ENCODE measurements around the gene VCL. TPM values are rescaled to one million over a fixed set of nuclear protein-coding genes. Genes with fewer than 3 reads are reported as not detected.

Gene VCL
- total RNA-seq, 8 experiments from 2014 or later: 15.9 to 105 (median 44.0) TPM

- Histone ChIP-seq H3K27ac (no peak overlapping the region), H3K4me3 (no peak overlapping the region), H3K4me1 (replicated peaks in 1 of 2) (peaks cover 0 to 2% of the 10 kb centered on the region in 2 donors)
- WGBS, 10 experiments: 40 to 88% (median 82%) methylated on average over 1 to 4 of the region's 4 CpGs
- peak in 1 of 8 experiments; percentile 44 for ATAC-seq (replicated peaks in 6 of 8)
- in situ Hi-C loops (cut with MboI; ENCODE audit: low pct_unique_long_range_greater_than_20kb in 2 of 9, low sequenced_read_pairs in 9 of 9, unreplicated experiment in 9 of 9): loop anchor here in 5 of 9 experiments (25.0 kb wide), 1 partner anchor 192 kb away; no protein-coding TSS in a partner anchor
These were observed 81.4 kb downstream of the VCL start for GRCh38 chr10:74079028-74079935.

- in situ Hi-C loops (cut with MboI; ENCODE audit: low pct_unique_long_range_greater_than_20kb in 2 of 9, low sequenced_read_pairs in 9 of 9, unreplicated experiment in 9 of 9): loop anchor here in 6 of 9 experiments (10.0 to 25.0 kb wide), 2 partner anchors 193 to 195 kb away; no protein-coding TSS in a partner anchor
- Histone ChIP-seq H3K4me3 (no peak overlapping the region), H3K4me1 (replicated peaks in 1 of 2) (peaks cover 0 to 2% of the 10 kb centered on the region in 2 donors), H3K27ac (no peak overlapping the region)
- 5 to 100% (median 51%) methylated on average over 1 to 2 of the region's 2 CpGs; no CpG with 5 or more reads in 1 of the 10 experiments for WGBS, 10 experiments
- ATAC-seq (replicated peaks in 6 of 8): peak in 1 of 8 experiments; percentile 33
These were observed 82.1 kb downstream of the VCL start for GRCh38 chr10:74079936-74080590.

- in situ Hi-C loops (cut with MboI; ENCODE audit: low pct_unique_long_range_greater_than_20kb in 2 of 9, low sequenced_read_pairs in 9 of 9, unreplicated experiment in 9 of 9): loop anchor here in 6 of 9 experiments (10.0 to 25.0 kb wide), 2 partner anchors 194 to 196 kb away; no protein-coding TSS in a partner anchor
- 32 to 100% (median 57%) methylated on average over 1 to 4 of the region's 4 CpGs for WGBS, 10 experiments
- H3K27ac ChIP-seq: no peak overlapping the region
- H3K4me3 ChIP-seq: no peak overlapping the region
- H3K4me1 ChIP-seq (replicated peaks in 1 of 2): peaks cover 0 to 2% of the 10 kb centered on the region in 2 donors
- peak; percentile 50 to 79 (median 64) for ATAC-seq (replicated peaks in 6 of 8)
These were observed 83.4 kb downstream of the VCL start for GRCh38 chr10:74081192-74081803.

GRCh38 chr10:74081941-74082718, 84.2 kb downstream of the VCL start:
- 43 to 100% (median 70%) methylated on average over 1 to 5 of the region's 5 CpGs; no CpG with 5 or more reads in 1 of the 10 experiments for WGBS, 10 experiments
- Histone ChIP-seq H3K4me1 (replicated peaks in 1 of 2) (peaks cover 0 to 2% of the 10 kb centered on the region in 2 donors), H3K4me3 (no peak overlapping the region), H3K27ac (no peak overlapping the region)
- in situ Hi-C loops (cut with MboI; ENCODE audit: low pct_unique_long_range_greater_than_20kb in 2 of 9, low sequenced_read_pairs in 9 of 9, unreplicated experiment in 9 of 9): loop anchor here in 6 of 9 experiments (10.0 to 25.0 kb wide), 2 partner anchors 195 to 197 kb away; no protein-coding TSS in a partner anchor
- ATAC-seq (replicated peaks in 6 of 8): peak in 3 of 8 experiments; percentile 28 to 60 (median 39)

- no peak overlapping the region for H3K4me3 ChIP-seq
- WGBS, 10 experiments: 63 to 100% (median 92%) methylated on average over 1 to 2 of the region's 2 CpGs; no CpG with 5 or more reads in 3 of the 10 experiments
These were observed 85.4 kb downstream of the VCL start for GRCh38 chr10:74083304-74083703.

GRCh38 chr10:74084955-74085354, 87.0 kb downstream of the VCL start:
- WGBS, 10 experiments: 88 to 100% (median 99%) methylated on average over 1 to 3 of the region's 3 CpGs
- in situ Hi-C loops (cut with MboI; ENCODE audit: low pct_unique_long_range_greater_than_20kb in 2 of 9, low sequenced_read_pairs in 9 of 9, unreplicated experiment in 9 of 9): loop anchor here in 6 of 9 experiments (10.0 to 25.0 kb wide), 2 partner anchors 198 to 200 kb away; no protein-coding TSS in a partner anchor
- no peak overlapping the region for H3K4me3 ChIP-seq
- no peaks in the 10 kb centered on the region for H3K4me1 ChIP-seq (replicated peaks in 1 of 2)
- H3K27ac ChIP-seq: no peak overlapping the region
- ATAC-seq (replicated peaks in 6 of 8): no peak

More at GRCh38 chr10:74083304-74083703, 85.4 kb downstream of the VCL start:
- no peaks in the 10 kb centered on the region for H3K4me1 ChIP-seq (replicated peaks in 1 of 2)
- in situ Hi-C loops (cut with MboI; ENCODE audit: low pct_unique_long_range_greater_than_20kb in 2 of 9, low sequenced_read_pairs in 9 of 9, unreplicated experiment in 9 of 9): loop anchor here in 6 of 9 experiments (10.0 to 25.0 kb wide), 2 partner anchors 196 to 199 kb away; no protein-coding TSS in a partner anchor
- H3K27ac ChIP-seq: no peak overlapping the region
- ATAC-seq (replicated peaks in 6 of 8): no peak

- Histone ChIP-seq H3K27ac (no peak overlapping the region), H3K4me1 (replicated peaks in 1 of 2) (no peaks in the 10 kb centered on the region), H3K4me3 (no peak overlapping the region)
- in situ Hi-C loops (cut with MboI; ENCODE audit: low pct_unique_long_range_greater_than_20kb in 2 of 9, low sequenced_read_pairs in 9 of 9, unreplicated experiment in 9 of 9): loop anchor here in 6 of 9 experiments (10.0 to 25.0 kb wide), 2 partner anchors 199 to 202 kb away; no protein-coding TSS in a partner anchor
- 64 to 100% (median 90%) methylated on average over 1 to 2 of the region's 2 CpGs; no CpG with 5 or more reads in 3 of the 10 experiments for WGBS, 10 experiments
- ATAC-seq (replicated peaks in 6 of 8): no peak
These were observed 88.4 kb downstream of the VCL start for GRCh38 chr10:74086317-74086716.

- ATAC-seq (replicated peaks in 6 of 8): peak in 3 of 8 experiments; percentile 18 to 67 (median 46)
- in situ Hi-C loops (cut with MboI; ENCODE audit: low pct_unique_long_range_greater_than_20kb in 2 of 9, low sequenced_read_pairs in 9 of 9, unreplicated experiment in 9 of 9): loop anchor here in 6 of 9 experiments (10.0 to 25.0 kb wide), 2 partner anchors 201 to 204 kb away; no protein-coding TSS in a partner anchor
- 25 to 97% (median 49%) methylated on average over 1 to 3 of the region's 3 CpGs; no CpG with 5 or more reads in 2 of the 10 experiments for WGBS, 10 experiments
- H3K27ac ChIP-seq: no peak overlapping the region
- H3K4me1 ChIP-seq (replicated peaks in 1 of 2): no peaks in the 10 kb centered on the region
- H3K4me3 ChIP-seq: no peak overlapping the region
These were observed 90.8 kb downstream of the VCL start for GRCh38 chr10:74088722-74089121.

GRCh38 chr10:74092372-74092771, 94.5 kb downstream of the VCL start:
- WGBS, 10 experiments: 53 to 100% (median 86%) methylated on average over 1 to 3 of the region's 3 CpGs; no CpG with 5 or more reads in 2 of the 10 experiments
- in situ Hi-C loops (cut with MboI; ENCODE audit: low pct_unique_long_range_greater_than_20kb in 2 of 9, low sequenced_read_pairs in 9 of 9, unreplicated experiment in 9 of 9): loop anchor here in 5 of 9 experiments (25.0 kb wide), 1 partner anchor 205 kb away; no protein-coding TSS in a partner anchor
- no peak for ATAC-seq (replicated peaks in 6 of 8)
- H3K4me3 ChIP-seq: no peak overlapping the region
- no peak overlapping the region for H3K27ac ChIP-seq
- H3K4me1 ChIP-seq (replicated peaks in 1 of 2): no peaks in the 10 kb centered on the region

GRCh38 chr10:74093530-74094164, 95.7 kb downstream of the VCL start:
- WGBS, 10 experiments: 83 to 100% (median 94%) methylated on average over 1 to 4 of the region's 4 CpGs; no CpG with 5 or more reads in 3 of the 10 experiments
- in situ Hi-C loops (cut with MboI; ENCODE audit: low pct_unique_long_range_greater_than_20kb in 2 of 9, low sequenced_read_pairs in 9 of 9, unreplicated experiment in 9 of 9): loop anchor here in 5 of 9 experiments (25.0 kb wide), 1 partner anchor 206 kb away; no protein-coding TSS in a partner anchor
- Histone ChIP-seq H3K4me1 (replicated peaks in 1 of 2) (no peaks in the 10 kb centered on the region), H3K4me3 (no peak overlapping the region), H3K27ac (no peak overlapping the region)
- no peak for ATAC-seq (replicated peaks in 6 of 8)

GRCh38 chr10:74094231-74094630, 96.3 kb downstream of the VCL start:
- Histone ChIP-seq H3K27ac (no peak overlapping the region), H3K4me1 (replicated peaks in 1 of 2) (no peaks in the 10 kb centered on the region), H3K4me3 (no peak overlapping the region)
- WGBS, 10 experiments: 50 to 100% (median 90%) methylated on average over 1 to 6 of the region's 7 CpGs; no CpG with 5 or more reads in 3 of the 10 experiments
- in situ Hi-C loops (cut with MboI; ENCODE audit: low pct_unique_long_range_greater_than_20kb in 2 of 9, low sequenced_read_pairs in 9 of 9, unreplicated experiment in 9 of 9): loop anchor here in 5 of 9 experiments (25.0 kb wide), 1 partner anchor 207 kb away; no protein-coding TSS in a partner anchor
- ATAC-seq (replicated peaks in 6 of 8): no peak
